SKM-1 treated with dmso at 0.1 percent for 144 hours (cell line): ENCODE results near the gene PPIG.
"Not testable (repeated sequence)": the region's sequence is repeated elsewhere in the genome, so short reads cannot be mapped to it uniquely, and the experiment has no call there.

Experiments
- DNase-seq: peaks from one replicate; lab custom pipeline; 2025; ENCODE audit not compliant: unreplicated experiment; lab: John Stamatoyannopoulos, UW

Gene PPIG

DNA sequence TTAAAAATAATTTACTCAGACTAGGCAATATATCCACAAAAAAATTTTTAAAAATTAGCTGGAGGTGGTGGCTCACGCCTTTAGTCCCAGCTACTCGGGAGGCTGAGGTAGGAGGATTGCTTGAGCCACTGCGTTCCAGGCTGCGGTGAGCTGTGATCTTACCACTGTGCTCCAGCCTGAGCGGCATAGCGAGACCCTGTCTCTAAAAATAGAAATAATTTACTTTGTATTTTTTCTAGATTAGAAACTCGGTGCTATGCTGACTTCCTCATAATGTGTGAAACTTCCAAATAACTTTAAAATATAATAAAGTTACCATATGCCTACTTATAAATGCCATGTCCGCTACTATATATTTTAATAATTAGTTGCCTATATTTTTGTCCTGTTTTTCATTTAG lies 6.7 kb downstream of the PPIG start:
- no peak for DNase-seq

DNA sequence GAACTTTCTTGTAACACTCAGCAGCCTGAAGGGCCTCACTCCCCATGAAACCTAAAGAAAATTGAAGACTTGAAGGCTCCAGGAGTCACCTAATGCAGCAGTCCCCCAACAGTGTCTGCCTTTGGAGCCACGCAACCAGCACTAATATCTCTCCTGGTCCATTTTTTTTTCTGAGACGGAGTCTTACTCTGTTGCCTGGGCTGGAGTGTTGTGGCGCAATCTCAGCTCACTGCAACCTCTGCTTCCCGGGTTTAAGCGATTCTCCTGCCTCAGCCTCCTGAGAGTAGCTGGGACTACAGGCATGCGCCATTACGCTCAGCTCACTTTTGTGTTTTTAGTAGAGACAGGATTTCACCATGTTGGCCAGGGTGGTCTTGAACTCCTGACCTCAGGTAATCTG lies 12.4 kb downstream of the PPIG start:
- not testable (repeated sequence) for DNase-seq

DNA sequence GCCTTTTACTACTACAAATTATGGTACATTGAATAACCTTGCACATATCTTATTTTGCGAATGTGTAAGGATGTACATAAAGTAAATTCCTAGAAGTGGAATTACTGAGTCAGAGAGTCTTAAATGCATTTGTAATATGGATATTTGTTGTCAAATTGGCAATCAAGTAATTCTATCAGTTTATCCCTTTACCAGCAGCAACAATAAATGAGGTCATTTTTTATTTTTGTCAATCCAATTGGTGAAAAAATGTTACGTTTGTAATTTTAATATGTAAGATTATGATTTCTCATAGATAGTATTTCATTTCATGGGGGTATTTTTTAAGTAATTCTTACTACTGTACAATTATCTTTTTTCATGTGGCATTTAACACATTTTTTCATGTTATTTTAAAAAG lies 14.8 kb downstream of the PPIG start:
- DNase-seq, result no peak

DNA sequence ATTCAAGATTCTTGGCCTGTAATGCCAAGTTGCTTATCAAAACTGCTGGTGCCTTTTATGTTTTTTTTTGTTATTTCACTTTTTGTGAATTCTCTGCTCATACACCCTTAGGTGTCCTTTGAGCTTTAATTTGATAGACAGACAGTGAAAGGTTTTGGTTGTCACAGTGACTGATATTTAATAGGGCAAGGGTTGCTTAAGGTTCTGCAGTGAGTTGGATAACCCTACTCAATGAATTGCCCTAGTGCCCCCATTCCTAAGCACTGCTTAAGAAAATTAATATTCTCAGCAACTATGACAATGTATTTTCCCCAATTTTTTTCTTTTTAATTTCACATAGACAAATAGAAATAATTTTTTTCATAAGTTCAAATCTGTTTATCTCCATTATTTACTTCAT lies 15.4 kb downstream of the PPIG start:
- DNase-seq, result no peak

DNA sequence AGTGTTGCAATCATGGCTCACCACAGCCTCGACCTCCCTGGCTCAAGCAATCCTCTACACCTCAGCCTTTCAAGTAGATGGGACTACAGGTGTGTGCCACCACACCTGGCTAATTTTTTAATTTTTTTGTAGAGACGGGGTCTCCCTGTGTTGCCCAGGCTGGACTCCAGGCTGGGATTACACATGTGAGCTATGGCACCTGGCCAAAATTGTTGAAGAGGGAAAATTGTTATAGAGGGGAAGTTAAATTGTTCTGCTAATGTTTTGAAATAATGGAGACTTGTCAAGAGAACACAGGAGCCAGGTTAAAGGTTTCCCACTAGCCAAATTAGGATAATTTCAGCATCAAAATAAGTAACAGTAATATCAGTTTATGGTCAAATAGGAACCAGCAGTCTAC lies 25.1 kb downstream of the PPIG start:
- no peak for DNase-seq

DNA sequence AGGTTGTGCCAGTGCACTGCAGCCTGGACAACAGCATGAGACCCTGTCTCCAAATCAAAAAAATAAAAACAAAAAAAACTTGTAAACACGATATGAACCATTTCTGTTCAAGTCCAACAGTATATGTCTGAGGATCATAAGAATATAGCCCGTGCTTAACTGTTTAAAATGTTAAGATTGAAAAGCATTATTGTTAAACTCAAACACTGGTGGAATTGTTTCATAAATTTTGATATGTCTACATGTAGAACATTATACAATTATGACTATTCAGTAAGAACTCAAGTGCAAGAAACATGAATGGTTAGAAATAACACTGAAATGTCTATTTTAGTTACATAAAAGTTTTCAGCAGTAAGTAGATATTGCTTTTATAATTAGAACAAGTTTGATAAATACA lies 29.7 kb downstream of the PPIG start:
- no peak for DNase-seq

DNA sequence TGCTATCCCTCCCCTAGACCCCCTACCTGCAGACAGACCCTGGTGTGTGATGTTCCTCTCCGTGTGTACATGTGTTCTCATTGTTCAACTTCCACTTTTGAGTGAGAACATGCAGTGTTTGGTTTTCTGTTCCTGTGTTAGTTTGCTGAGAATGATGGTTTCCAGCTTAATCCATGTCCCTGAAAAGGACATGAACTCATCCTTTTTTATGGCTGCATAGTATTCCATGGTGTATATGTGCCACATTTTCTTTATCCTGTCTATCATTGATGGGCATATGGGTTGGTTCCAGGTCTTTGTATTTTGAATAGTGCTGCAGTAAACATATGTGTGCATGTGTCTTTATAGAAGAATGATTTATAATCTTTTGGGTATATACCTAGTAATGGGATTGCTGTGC lies 31.8 kb downstream of the PPIG start:
- not testable (repeated sequence) for DNase-seq

DNA sequence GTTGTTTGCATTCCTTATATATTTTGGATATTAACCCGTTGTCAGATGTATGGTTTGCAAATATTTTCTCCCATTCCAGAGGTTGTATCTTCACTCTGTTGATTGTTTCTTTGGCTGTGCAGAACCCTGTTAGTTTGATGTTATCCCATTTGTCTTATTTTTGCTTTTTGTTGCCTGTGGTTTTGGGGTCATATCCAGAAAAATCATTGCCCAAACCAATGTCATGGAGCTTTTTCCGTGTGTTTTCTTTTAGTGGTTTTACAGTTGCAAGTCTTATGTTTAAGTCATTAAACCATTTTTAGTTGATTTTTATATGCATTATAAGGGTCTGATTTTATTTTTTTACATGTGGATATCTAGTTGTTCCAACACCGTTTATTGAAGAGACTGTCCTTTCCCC lies 35.8 kb downstream of the PPIG start:
- no peak for DNase-seq

DNA sequence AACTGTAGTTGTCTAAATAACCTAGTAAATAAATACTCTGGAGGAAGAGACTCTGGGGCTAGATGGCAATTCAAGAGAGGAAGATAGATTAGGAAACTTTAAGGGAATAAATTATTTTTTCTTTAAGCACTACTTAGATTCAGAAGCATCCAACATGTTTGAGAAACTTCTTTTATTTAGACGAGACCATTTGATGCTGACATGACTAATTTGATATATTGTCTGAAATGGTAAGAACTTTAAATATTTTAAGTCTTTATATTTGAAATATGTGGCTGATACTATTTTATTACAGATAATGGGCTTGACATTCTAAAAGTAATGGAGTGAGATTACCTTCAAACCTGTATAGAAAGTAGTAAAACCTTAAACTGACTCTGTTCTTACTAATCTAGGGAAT lies 36.4 kb downstream of the PPIG start:
- DNase-seq, result no peak

DNA sequence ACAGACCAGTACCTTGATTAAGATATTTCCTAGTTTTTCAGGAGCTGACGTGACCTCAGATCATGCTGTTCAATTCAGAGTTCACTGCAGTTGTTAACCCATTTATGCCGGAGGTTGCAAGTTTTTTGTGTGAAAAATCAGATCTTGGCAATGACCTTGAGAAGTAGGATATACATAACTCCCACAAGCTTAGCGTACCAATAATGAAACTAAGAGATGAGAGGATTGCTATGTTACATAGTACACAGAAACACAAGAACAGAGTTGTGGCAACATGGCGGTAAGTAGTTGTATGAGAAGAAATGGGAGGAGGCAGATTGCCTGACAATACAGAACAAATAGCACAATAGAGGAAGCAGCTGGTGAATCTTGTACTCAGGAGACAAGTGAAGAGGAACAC lies 39.1 kb downstream of the PPIG start:
- DNase-seq, result no peak

DNA sequence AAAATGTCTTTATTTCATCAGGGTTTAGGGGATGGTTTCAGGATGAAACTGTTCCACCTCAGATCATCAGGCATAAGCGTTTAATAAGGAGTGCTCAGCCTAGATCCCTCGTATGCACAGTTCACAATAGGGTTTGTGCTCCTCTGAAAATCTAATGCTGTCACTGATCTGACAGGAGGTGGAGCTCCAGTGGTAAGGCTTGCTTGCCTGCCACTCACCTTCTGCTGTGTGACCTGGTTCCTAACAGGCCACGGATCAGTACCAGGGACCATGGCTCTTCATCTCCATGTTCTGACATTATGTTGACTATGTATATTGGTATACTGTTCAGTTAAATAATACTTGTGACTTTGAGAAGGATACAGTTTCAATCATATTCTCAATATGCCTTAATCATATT lies 41.6 kb downstream of the PPIG start:
- DNase-seq, result no peak

DNA sequence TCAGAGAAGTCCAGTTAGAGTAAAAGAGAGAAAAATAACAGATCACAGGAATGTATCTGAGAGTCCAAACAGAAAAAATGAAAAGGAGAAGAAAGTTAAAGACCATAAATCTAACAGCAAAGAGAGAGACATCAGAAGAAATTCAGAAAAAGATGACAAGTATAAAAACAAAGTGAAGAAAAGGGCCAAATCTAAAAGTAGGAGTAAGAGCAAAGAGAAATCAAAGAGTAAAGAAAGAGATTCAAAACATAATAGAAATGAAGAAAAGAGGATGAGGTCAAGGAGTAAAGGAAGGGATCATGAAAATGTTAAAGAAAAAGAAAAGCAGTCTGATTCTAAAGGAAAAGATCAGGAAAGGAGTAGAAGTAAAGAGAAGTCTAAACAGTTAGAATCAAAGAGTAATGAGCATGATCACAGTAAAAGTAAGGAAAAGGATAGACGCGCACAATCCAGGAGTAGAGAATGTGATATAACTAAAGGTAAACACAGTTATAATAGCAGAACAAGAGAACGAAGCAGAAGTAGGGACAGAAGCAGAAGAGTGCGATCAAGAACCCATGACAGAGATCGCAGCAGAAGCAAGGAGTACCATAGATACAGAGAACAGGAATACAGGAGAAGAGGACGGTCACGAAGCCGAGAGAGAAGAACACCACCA lies 52.4 kb downstream of the PPIG start:
- DNase-seq, result no peak

DNA sequence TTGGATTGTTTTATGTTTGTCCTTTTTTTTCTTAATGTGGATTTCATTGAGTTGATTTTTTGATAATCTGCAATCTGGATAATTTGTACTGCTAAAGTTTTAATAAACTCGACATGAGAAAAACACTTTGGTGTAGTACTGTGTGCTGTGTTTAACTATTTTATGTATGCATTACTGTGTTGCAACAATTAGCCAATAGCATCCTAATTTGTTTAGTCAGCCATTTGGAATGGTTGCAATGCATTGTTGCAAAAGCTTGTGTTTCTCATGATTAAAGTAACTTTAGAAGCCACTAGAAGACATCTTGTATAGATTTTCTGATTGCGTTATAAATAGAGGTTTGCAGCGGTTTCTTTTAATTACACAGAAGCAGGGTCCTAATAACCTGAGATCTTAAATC lies 53.5 kb downstream of the PPIG start:
- no peak for DNase-seq

DNA sequence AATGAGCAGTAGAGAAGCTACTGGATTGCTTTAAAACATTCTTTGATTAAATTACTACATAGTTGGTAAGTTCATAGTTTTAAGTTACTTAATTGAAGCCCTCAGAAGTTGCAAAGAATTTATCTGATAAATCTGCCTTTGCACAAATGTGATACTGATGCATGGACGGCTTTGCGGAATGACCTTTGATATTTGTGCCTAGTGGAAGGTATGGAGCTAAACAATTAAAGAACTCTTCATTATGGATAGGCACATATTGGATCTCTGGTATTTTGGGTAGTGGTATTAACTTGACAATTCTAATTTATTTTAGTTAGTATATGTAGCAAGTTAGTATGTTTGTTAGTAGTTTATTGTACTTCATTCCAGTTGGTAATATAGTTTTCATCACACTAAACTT lies 56.0 kb downstream of the PPIG start:
- DNase-seq, result no peak

DNA sequence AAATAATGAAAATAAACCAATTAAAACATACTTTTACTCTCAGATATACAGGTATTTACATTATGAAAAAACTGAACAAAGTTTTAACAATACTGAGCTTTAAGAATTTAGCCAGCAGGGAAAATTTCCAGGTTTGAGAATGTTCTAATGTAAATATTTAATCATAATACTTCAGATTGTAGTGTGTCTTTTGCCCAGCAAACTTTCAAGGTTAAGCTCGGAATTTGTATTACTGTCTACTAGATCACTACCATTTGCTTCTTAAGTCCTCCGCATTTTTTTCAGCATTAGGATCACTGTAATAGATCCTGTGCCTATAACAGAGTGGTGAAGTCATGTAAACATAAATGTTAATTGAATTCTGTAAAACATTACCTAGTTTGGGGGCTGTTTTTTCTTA lies 57.3 kb downstream of the PPIG start:
- no peak for DNase-seq

DNA sequence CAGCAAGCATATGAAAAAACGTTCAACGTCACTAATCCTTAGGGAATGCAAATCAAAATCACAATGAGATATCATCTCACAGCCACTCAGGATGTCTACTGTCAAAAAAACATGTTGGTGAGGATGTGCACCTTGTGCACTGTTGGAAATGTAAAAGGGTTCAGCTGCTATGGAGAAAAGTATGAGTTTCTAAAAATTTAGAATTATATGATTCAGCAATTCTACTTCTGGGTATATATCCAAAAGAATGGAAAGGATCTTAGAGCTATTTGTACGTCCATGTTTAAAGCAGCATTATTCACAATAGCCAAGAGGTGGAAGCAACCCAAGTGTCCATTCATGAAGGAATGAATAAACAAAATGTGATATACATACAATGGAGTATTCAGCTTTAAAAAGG lies 60.0 kb downstream of the PPIG start:
- no peak for DNase-seq

DNA sequence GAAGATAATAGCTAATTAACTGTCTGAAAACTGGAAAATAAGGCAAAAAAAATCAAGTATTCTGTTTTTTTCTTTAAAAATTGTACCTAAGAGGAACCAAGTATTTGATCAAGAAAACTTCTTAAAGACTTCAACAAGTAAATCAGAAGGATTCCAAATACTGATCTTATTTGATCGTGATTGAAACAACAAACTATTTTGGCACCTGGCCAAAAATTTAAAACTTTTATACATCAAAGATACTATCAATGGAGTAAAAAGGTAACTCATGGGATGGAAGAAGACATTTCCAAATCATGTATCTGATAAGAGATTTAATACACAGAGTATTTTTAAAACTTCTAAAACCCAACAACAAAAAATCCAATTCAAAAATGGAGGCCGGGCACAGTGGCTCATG lies 63.3 kb downstream of the PPIG start:
- no peak for DNase-seq

DNA sequence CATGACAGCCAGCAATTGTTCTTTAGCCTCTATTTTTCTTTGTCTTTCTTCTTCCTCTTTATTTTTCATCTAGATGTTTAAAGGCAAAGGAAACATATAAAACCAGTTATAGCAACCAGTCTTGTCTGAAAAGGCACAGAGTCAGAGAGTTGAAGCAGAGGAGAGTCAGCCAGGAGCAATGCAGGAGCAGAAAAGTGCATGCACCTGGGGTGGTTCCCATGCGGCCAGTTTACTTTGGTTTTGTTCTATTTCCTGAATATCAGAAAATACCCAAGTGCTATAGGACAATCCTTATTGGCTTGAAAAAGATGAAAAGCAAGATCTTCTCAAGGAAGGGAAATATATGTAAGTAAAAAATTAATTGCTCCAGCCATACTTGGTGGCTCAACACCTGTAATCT lies 65.1 kb downstream of the PPIG start:
- no peak for DNase-seq

DNA sequence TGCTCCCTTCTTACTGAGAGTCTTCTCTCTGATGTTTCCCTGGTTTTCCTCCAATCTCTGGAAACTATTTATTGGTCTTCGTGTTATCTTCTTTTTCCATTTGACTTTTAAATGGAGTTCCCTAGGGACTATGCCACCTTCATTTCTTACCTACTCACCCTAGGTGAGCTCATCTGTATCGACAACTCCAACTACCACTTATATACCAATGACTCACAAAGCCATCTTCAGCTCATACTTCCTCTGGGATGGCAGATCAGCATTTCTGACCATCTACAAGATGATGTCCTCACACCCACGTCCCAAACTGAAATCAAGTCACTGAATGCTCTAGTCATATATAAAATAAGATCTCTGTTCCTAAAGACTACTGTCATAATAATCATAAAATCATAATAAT lies 69.5 kb downstream of the PPIG start:
- DNase-seq, result no peak

DNA sequence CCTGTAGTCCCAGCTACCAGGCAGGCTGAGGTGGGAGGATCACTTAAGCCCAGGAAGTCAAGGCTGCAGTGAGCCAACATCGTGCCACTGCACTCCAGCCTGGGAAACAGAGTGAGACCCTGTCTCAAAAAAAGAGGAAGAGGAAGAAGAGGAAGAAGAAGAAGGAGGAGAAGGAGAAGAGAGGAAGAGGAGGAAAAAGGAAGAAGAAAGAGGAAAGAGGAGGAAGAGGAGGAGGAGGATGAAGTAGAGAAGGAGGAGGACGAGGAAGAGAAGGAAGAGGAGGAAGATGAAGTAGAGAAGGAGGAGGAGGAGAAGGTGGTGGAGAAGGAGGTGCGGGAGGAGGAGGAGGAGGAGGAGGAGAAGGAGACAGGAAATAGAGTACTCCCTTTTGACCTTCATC lies 72.0 kb downstream of the PPIG start:
- no peak for DNase-seq

DNA sequence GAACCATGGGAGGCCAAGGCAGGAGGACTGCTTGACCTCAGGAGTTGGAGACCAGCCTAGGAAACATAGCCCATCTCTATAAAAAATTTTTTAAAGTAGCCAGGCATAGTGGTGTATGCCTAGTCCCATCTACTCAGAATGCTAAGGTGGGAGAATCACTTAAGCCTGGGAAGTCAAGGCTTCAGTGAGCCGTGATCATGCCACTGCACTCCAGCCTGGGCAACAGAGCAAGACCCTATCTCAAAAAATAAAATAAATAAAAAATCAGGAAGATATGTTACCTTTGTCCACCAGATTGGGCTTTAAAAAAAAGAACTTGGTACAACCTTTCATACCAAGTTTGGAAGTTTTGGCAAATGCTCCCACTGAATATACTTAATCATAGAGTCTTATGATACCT lies 74.7 kb downstream of the PPIG start:
- DNase-seq, result no peak

DNA sequence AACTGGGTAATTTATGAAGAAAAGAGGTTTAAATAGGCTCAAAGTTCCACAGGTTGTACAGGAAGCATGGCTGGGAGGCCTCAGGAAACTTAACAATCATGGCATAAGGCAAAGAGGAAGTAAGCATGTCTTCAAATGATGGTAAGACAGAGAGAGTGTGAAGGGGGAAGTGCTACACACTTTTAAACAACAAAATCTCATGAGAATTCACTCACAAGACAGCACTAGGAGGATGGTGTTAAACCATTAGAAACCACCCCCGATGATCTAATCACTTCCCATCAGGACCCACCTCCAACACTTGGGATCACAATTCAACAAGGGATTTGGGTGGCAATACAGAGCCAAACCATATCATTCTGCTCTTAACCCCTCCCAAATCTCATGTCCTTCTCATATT lies 75.2 kb downstream of the PPIG start:
- peak; percentile 62 for DNase-seq

DNA sequence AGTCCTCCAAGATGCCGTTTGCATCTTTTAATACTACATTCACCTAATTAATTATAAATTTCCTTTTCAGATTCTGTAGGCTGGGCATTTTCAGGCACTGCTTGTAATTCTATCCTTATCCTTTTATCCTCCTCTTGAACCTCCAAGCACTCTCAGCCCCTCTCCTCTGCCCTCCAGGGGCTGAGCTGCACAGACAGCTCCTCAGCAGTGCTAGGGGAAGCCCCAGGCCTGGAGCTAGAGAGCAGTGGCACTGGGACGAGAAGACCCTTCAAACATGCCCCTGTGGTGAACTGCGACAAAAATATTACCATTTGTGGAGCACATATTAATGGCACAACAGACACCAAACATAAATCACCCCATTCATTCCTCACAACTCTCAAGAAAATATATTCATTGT lies 77.1 kb downstream of the PPIG start:
- DNase-seq, result no peak

DNA sequence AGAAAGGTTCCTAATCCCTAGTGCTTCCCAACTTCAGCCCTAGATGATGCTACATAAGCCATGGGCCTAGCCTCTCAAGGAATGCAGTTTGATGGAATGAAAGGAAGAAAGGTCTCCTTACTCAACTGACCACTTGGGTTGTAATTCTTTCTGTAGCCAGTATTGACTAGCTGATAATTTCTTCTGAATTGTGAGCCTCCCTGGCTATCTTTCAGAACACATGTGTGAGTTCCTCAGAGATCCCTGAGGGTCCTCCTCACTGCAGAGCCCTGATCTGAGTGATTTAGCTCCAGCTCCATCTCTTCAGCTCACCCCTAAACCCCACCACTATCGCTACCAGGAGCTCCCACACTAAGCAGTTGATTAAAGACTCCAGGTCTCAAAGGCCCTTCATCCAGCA lies 78.6 kb downstream of the PPIG start:
- DNase-seq, result no peak
